Testis (tissue), 3 donors: ENCODE measurements around the gene PPM1H. TPM values are rescaled to one million over a fixed set of nuclear protein-coding genes. Genes with fewer than 3 reads are reported as not detected.

ENCODE experiments used
- DNase-seq: peaks from one replicate; pipeline ENCODE4 v3.0.0-alpha.2; 2019
- H3K27ac ChIP-seq, 2 donors: fragments of 200-600 bp; sonication (generic); one replicate each; pipeline ENCODE4 v1.5.1; 2019
- H3K27me3 ChIP-seq: fragments of 200-600 bp; sonication (generic); one replicate; pipeline ENCODE4 v1.5.1; 2019
- H3K36me3 ChIP-seq: fragments of 200-600 bp; sonication (generic); one replicate; pipeline ENCODE4 v1.5.1; 2017; ENCODE audit warnings: low read depth; ENCODE audit errors: missing control alignments
- H3K4me1 ChIP-seq: fragments of 200-600 bp; sonication (generic); one replicate; pipeline ENCODE4 v1.5.1; 2019
- H3K4me3 ChIP-seq, 2 donors: fragments of 200-600 bp; sonication (generic); one replicate each; pipeline ENCODE4 v1.5.1; 2017 to 2019
- H3K9me3 ChIP-seq: fragments of 200-600 bp; sonication (generic); one replicate; pipeline ENCODE4 v1.5.1; 2017
- POLR2A ChIP-seq: fragments of 450-650 bp; IDR thresholded peaks from one replicate; pipeline ENCODE4 v1.6.1; 2017; ENCODE audit warnings: antibody characterized with exemption, mild to moderate bottlenecking, moderate library complexity
- WGBS, 2 donors: methylation state at CpG; one replicate each; pipeline ENCODE4 v1.1.5; 2018; 5-methylcytosine and 5-hydroxymethylcytosine counted together
- intact Hi-C: fragments of 100-400 bp; cut with DNase I; formaldehyde crosslinking; loops from one replicate; pipeline ENCODE4 v1.15.1; 2023; ENCODE audit warnings: low total_unique reads
- polyA plus RNA-seq: library from polyadenylated mRNA; stranded (reverse); fragments of 350-450 nt; fragmentation: Illumina TruSeq; extraction: RNeasy Lipid Tissue Mini Kit (QIAGEN cat#74804); gene quantifications from one replicate; pipeline ENCODE4 v1.2.3, GENCODE V29; 2014; ENCODE audit warnings: low read depth, low replicate concordance; ENCODE audit not compliant: insufficient read depth
- total RNA-seq, 2 donors: library from RNA; depleted of rRNA; stranded (reverse); fragments of >200 nt; gene quantifications; one replicate each; pipeline ENCODE4 v1.2.3, GENCODE V29; 2016
- TF ChIP-seq, protein P1 (sequence below), 3 experiments: fragments of 450-650 bp in 2 of 3; fragments of 200-600 bp in 1 of 3; sonication (generic) in 1 of 3; IDR thresholded peaks; one replicate each; pipeline ENCODE4 v1.5.1; 2016 to 2019; ENCODE audit warnings: antibody characterized with exemption in 3 of 3, mild to moderate bottlenecking in 2 of 3, moderate library complexity in 1 of 3

PPM1H gene
- total and polyA plus RNA-seq, 3 donors from 2014 or later, result 2.5 to 9.1 (median 2.7) TPM

DNA sequence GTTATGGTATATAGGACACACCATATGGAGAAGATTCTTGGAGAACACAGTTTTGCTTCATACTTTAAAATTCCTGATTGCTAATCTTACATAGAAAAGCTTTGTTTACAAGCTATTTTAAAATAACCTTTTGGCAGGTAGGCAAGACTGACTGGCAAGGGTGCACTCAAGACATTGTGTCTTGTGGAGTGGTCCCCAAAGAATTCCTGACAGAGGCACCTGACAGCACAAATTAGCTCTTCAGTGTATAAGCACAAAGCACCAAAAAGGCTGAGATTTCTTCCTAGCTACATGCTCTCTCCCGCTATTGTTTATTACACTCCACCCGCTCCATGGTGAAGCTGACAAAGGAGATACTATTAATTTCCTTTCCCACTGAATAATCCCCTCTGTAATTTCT is 329.0 kb downstream of the PPM1H start:
- H3K4me1 ChIP-seq, result peaks cover 5% of the 10 kb centered on the region
- no peak overlapping the region for H3K4me3 ChIP-seq
- no peak overlapping the region for H3K27ac ChIP-seq
- no peak for DNase-seq
- no peaks in the 10 kb centered on the region for H3K36me3 ChIP-seq
- TF ChIP-seq, protein P1, sequence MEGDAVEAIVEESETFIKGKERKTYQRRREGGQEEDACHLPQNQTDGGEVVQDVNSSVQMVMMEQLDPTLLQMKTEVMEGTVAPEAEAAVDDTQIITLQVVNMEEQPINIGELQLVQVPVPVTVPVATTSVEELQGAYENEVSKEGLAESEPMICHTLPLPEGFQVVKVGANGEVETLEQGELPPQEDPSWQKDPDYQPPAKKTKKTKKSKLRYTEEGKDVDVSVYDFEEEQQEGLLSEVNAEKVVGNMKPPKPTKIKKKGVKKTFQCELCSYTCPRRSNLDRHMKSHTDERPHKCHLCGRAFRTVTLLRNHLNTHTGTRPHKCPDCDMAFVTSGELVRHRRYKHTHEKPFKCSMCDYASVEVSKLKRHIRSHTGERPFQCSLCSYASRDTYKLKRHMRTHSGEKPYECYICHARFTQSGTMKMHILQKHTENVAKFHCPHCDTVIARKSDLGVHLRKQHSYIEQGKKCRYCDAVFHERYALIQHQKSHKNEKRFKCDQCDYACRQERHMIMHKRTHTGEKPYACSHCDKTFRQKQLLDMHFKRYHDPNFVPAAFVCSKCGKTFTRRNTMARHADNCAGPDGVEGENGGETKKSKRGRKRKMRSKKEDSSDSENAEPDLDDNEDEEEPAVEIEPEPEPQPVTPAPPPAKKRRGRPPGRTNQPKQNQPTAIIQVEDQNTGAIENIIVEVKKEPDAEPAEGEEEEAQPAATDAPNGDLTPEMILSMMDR (IDR thresholded peaks at IDR 0.05), result no peak
- TF ChIP-seq POLR2A, result no peak
- intact Hi-C loops, result no loop called here
- H3K27me3 ChIP-seq, result no peaks in the 10 kb centered on the region
- WGBS, 2 donors, result 73 to 74% methylated on average over 2 of the region's 2 CpGs
- H3K9me3 ChIP-seq, result no peaks in the 10 kb centered on the region

GRCh38 chr12:62604871-62605270 is 330.1 kb downstream of the PPM1H start:
- no peaks in the 10 kb centered on the region for H3K27me3 ChIP-seq
- intact Hi-C loops, result no loop called here
- H3K4me3 ChIP-seq, result peak overlapping the region in 1 of 2 donors; percentile 86
- H3K36me3 ChIP-seq, result no peaks in the 10 kb centered on the region
- no peak for DNase-seq
- no peak overlapping the region for H3K27ac ChIP-seq
- H3K9me3 ChIP-seq, result no peaks in the 10 kb centered on the region
- peaks cover 5% of the 10 kb centered on the region for H3K4me1 ChIP-seq
- TF ChIP-seq, protein P1 (IDR thresholded peaks at IDR 0.05), result no peak
- no peak for TF ChIP-seq POLR2A
- WGBS, 2 donors, result 10 to 12% methylated on average over 4 of the region's 4 CpGs

DNA sequence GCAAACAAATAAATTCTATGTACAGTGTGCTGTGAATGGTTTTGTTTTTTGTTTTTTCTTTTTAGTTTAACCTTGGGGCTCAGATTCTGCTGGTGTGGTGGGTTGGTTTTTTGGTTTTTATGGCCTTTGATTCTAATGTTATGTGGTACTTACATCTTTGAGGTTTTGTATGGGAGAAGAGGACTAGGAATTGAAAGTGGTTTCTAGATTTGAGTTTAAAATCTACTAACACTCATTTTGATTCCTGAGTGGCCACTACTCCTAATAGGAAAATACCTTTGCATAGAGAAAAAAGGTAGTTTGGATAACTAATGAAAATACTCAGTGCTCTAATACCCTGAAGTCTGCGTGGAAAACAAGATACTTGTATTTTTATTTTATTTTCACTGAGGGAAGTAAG is 330.6 kb downstream of the PPM1H start:
- H3K36me3 ChIP-seq, result no peaks in the 10 kb centered on the region
- TF ChIP-seq, protein P1 (IDR thresholded peaks at IDR 0.05), result no peak
- no peak for TF ChIP-seq POLR2A
- 16 to 29% methylated on average over 1 of the region's 1 CpG for WGBS, 2 donors
- peak overlapping the region; percentile 86 to 95 for H3K4me3 ChIP-seq
- H3K27ac ChIP-seq, result peak overlapping the region in 1 of 2 donors; percentile 99
- H3K27me3 ChIP-seq, result no peaks in the 10 kb centered on the region
- DNase-seq, result no peak
- H3K9me3 ChIP-seq, result no peaks in the 10 kb centered on the region
- H3K4me1 ChIP-seq, result peaks cover 5% of the 10 kb centered on the region
- intact Hi-C loops, result no loop called here

DNA sequence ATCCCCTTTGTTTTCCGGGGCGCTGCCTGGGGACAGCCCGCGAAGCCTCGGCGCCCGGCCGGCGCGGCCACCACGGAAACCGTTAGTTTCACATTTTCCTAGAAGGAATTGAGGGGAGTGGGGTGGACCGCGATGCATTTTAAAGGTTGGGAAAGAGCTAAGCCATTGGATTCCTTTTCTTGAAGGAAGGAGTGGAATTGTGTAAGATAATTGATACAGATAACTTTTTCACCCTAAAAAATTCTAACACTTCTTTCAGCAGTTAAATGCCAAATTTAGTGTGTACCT is 331.2 kb downstream of the PPM1H start:
- Histone ChIP-seq H3K27ac (peak overlapping the region; percentile 99), H3K4me1 (peaks cover 5% of the 10 kb centered on the region), H3K4me3 (peak overlapping the region; percentile 86 to 95), H3K9me3 (no peaks in the 10 kb centered on the region), H3K27me3 (no peaks in the 10 kb centered on the region), H3K36me3 (no peaks in the 10 kb centered on the region)
- no peak for DNase-seq
- TF ChIP-seq POLR2A, result no peak
- TF ChIP-seq, protein P1 (IDR thresholded peaks at IDR 0.05), result no peak
- WGBS, 2 donors, result 0 to 1% methylated on average over 14 of the region's 14 CpGs
- intact Hi-C loops, result no loop called here

DNA sequence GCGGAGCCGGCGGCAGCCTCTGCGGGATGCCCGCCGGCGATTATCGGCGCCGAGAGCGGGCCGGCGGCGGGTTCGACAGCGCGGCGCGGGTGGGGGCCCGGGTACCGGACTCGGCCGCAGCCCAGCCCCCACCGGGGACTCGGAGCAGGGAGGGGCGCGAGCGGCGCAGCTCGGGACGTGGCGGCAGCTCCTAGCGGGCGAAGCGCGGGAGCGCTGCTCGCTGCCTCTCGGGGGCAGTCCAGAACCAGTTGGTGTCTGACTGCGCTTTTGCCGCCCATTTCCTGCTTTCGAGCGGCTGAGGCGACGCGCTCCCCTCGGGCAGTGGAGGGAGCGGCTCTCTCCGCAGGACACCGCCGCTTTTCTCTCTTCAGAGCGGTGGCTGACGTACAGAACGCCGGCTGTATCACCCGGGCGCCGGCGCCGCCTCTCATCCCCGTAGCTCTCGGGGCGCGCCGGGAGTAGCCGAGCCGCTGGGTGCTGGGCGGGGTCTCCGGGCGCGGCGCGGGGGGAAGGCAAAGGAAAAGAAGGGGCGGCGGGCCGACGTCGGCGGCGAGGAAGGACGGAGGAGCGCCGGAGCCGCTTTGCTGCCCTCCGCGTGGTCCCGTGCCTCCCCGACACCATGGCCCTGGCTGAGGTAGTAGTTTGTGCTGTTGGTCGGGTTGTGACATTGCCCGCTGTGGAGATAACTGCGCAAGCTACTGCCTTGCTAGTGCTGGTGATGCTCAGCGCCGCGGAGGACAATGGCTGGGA is 331.7 kb downstream of the PPM1H start:
- peak; percentile 44 for TF ChIP-seq POLR2A
- TF ChIP-seq, protein P1 (IDR thresholded peaks at IDR 0.05), result peak; percentile 39 to 57 (median 49)
- no peaks in the 10 kb centered on the region for H3K27me3 ChIP-seq
- peak overlapping the region; percentile 86 to 95 for H3K4me3 ChIP-seq
- H3K4me1 ChIP-seq, result peaks cover 5% of the 10 kb centered on the region
- peak overlapping the region; percentile 99 for H3K27ac ChIP-seq
- intact Hi-C loops, result no loop called here
- no peaks in the 10 kb centered on the region for H3K36me3 ChIP-seq
- H3K9me3 ChIP-seq, result no peaks in the 10 kb centered on the region
- WGBS, 2 donors, result 0% methylated on average over 3 to 55 of the region's 94 CpGs
- DNase-seq, result peak; percentile 90
